Activated naive CD8-positive, alpha-beta T cell treated with anti-CD3 and anti-CD28 coated beads, Interleukin-2, amount 10 ng/mL, durations not matched to agents 7 days and 5 days (primary cell): Measurements from ENCODE around the gene SPOCD1. TPM values are rescaled to one million over a fixed set of nuclear protein-coding genes. Genes with fewer than 3 reads are reported as not detected.

Experiments
- ATAC-seq: fragments of 150-1000 bp; cut with Tn5 transposase; one replicate; pipeline ENCODE4 v1.10.0; 2021; ENCODE audit warnings: low read depth, moderate library complexity
- POLR2A ChIA-PET: fragments of 350-600 bp; sonication (Branson Sonifier 250); formaldehyde crosslinking; loops from one replicate; lab custom pipeline; 2021; ENCODE audit warnings: antibody characterized with exemption; lab: Charles Lee
- DNase-seq: peaks from one replicate; pipeline ENCODE4 v3.0.0; 2021
- H3K27ac Mint-ChIP-seq: one replicate; pipeline ENCODE4 v1.8.0; 2022; ENCODE audit warnings: mild to moderate bottlenecking, mixed read lengths
- H3K27me3 Mint-ChIP-seq: one replicate; pipeline ENCODE4 v1.8.0; 2022; ENCODE audit warnings: mild to moderate bottlenecking, moderate library complexity, mixed read lengths
- H3K36me3 Mint-ChIP-seq: one replicate; pipeline ENCODE4 v1.8.0; 2021; ENCODE audit warnings: mild to moderate bottlenecking, mixed read lengths
- H3K4me1 Mint-ChIP-seq: one replicate; pipeline ENCODE4 v1.8.0; 2021; ENCODE audit warnings: mixed read lengths
- H3K4me3 Mint-ChIP-seq: one replicate; pipeline ENCODE4 v1.8.0; 2022; ENCODE audit warnings: mild to moderate bottlenecking, moderate library complexity, mixed read lengths
- H3K9me3 Mint-ChIP-seq: one replicate; pipeline ENCODE4 v1.8.0; 2021; ENCODE audit warnings: mixed read lengths
- total RNA-seq, 2 experiments: library from RNA; stranded (reverse); gene quantifications; one replicate each; pipeline ENCODE4 v1.2.3, GENCODE V29; 2021

The SPOCD1 gene
- total RNA-seq, 2 experiments from 2014 or later = 0.34 to 0.36 TPM

GRCh38 chr1:31839662-31840343 lies 24.0 kb upstream of the SPOCD1 start:
- Mint-ChIP-seq H3K4me3 (no peak overlapping the region), H3K27ac (no peak overlapping the region), H3K9me3 (no peaks in the 10 kb centered on the region), H3K27me3 (peaks cover 3% of the 10 kb centered on the region), H3K4me1 (peaks cover 25% of the 10 kb centered on the region), H3K36me3 (peaks cover 2% of the 10 kb centered on the region)
- ATAC-seq (no peak), DNase-seq (no peak)
- POLR2A ChIA-PET = no interaction called here

- Mint-ChIP-seq H3K9me3 (no peaks in the 10 kb centered on the region), H3K36me3 (peaks cover 2% of the 10 kb centered on the region), H3K27ac (no peak overlapping the region), H3K27me3 (no peaks in the 10 kb centered on the region), H3K4me3 (no peak overlapping the region), H3K4me1 (peaks cover 25% of the 10 kb centered on the region)
- POLR2A ChIA-PET = interaction anchor here (1.5 to 1.9 kb wide), 2 partner anchors 9 to 11 kb away, joined by 4 to 5 read pairs; no protein-coding TSS in a partner anchor
- ATAC-seq (no peak), DNase-seq (no peak)
Observed at GRCh38 chr1:31837451-31838158, 21.8 kb upstream of the SPOCD1 start.

- H3K9me3 Mint-ChIP-seq = no peaks in the 10 kb centered on the region
Observed at GRCh38 chr1:31836638-31837037, 20.8 kb upstream of the SPOCD1 start.

GRCh38 chr1:31835415-31835814 lies 19.6 kb upstream of the SPOCD1 start:
- Mint-ChIP-seq H3K27me3 (no peaks in the 10 kb centered on the region), H3K4me3 (no peak overlapping the region), H3K4me1 (peaks cover 25% of the 10 kb centered on the region), H3K36me3 (peaks cover 2% of the 10 kb centered on the region), H3K27ac (no peak overlapping the region), H3K9me3 (no peaks in the 10 kb centered on the region)
- POLR2A ChIA-PET = interaction anchor here (1.0 to 1.6 kb wide), 2 partner anchors 11 to 13 kb away, joined by 3 to 6 read pairs; no protein-coding TSS in a partner anchor
- no peak for DNase-seq
- no peak for ATAC-seq

More at GRCh38 chr1:31836638-31837037, 20.8 kb upstream of the SPOCD1 start:
- Mint-ChIP-seq H3K4me3 (peak overlapping the region; percentile 8), H3K36me3 (peaks cover 2% of the 10 kb centered on the region), H3K27ac (no peak overlapping the region), H3K4me1 (peaks cover 25% of the 10 kb centered on the region), H3K27me3 (no peaks in the 10 kb centered on the region)
- POLR2A ChIA-PET = interaction anchor here (1.5 to 1.9 kb wide), 3 partner anchors 8 to 36 kb away, joined by 4 to 6 read pairs (median 5); no protein-coding TSS in a partner anchor
- ATAC-seq = peak; percentile 65
- DNase-seq = no peak

GRCh38 chr1:31834501-31834900 lies 18.7 kb upstream of the SPOCD1 start:
- Mint-ChIP-seq H3K36me3 (peaks cover 2% of the 10 kb centered on the region), H3K27ac (no peak overlapping the region), H3K27me3 (no peaks in the 10 kb centered on the region), H3K4me3 (no peak overlapping the region), H3K9me3 (no peaks in the 10 kb centered on the region), H3K4me1 (peaks cover 25% of the 10 kb centered on the region)
- POLR2A ChIA-PET = interaction anchor here (0.6 to 1.0 kb wide), 2 partner anchors 12 to 108 kb away, joined by 3 to 5 read pairs; no protein-coding TSS in a partner anchor
- DNase-seq (no peak), ATAC-seq (no peak)

GRCh38 chr1:31831397-31832378 lies 15.9 kb upstream of the SPOCD1 start:
- DNase-seq (no peak), ATAC-seq (no peak)
- Mint-ChIP-seq H3K36me3 (no peaks in the 10 kb centered on the region), H3K27ac (no peak overlapping the region), H3K4me3 (no peak overlapping the region), H3K27me3 (no peaks in the 10 kb centered on the region), H3K4me1 (peaks cover 33% of the 10 kb centered on the region), H3K9me3 (no peaks in the 10 kb centered on the region)
- POLR2A ChIA-PET = interaction anchor here (0.5 kb wide), 1 partner anchor 166 kb away, joined by 3 read pairs; no protein-coding TSS in a partner anchor

- POLR2A ChIA-PET = interaction anchor here (0.6 kb wide), 1 partner anchor 71 kb away, joined by 3 read pairs; no protein-coding TSS in a partner anchor
Observed at GRCh38 chr1:31830511-31830910, 14.7 kb upstream of the SPOCD1 start.

GRCh38 chr1:31830065-31830464 lies 14.2 kb upstream of the SPOCD1 start:
- no peak overlapping the region for H3K27ac Mint-ChIP-seq
- H3K9me3 Mint-ChIP-seq = no peaks in the 10 kb centered on the region
- no peaks in the 10 kb centered on the region for H3K27me3 Mint-ChIP-seq
- no peak overlapping the region for H3K4me3 Mint-ChIP-seq
- POLR2A ChIA-PET = interaction anchor here (0.6 kb wide), 1 partner anchor 72 kb away, joined by 3 read pairs; no protein-coding TSS in a partner anchor
- ATAC-seq (no peak), DNase-seq (no peak)
- no peaks in the 10 kb centered on the region for H3K36me3 Mint-ChIP-seq
- peaks cover 27% of the 10 kb centered on the region for H3K4me1 Mint-ChIP-seq

More at GRCh38 chr1:31830511-31830910, 14.7 kb upstream of the SPOCD1 start:
- Mint-ChIP-seq H3K36me3 (no peaks in the 10 kb centered on the region), H3K9me3 (no peaks in the 10 kb centered on the region), H3K4me3 (no peak overlapping the region), H3K4me1 (peaks cover 27% of the 10 kb centered on the region), H3K27ac (no peak overlapping the region), H3K27me3 (no peaks in the 10 kb centered on the region)
- ATAC-seq (no peak), DNase-seq (no peak)

GRCh38 chr1:31828926-31829690 lies 13.3 kb upstream of the SPOCD1 start:
- POLR2A ChIA-PET = interaction anchor here (1.4 to 2.7 kb wide), 2 partner anchors 8 to 18 kb away, joined by 5 to 23 read pairs; no protein-coding TSS in a partner anchor
- no peaks in the 10 kb centered on the region for H3K36me3 Mint-ChIP-seq

GRCh38 chr1:31828341-31828740 lies 12.5 kb upstream of the SPOCD1 start:
- peaks cover 24% of the 10 kb centered on the region for H3K4me1 Mint-ChIP-seq

More at GRCh38 chr1:31828926-31829690, 13.3 kb upstream of the SPOCD1 start:
- no peak for DNase-seq
- H3K9me3 Mint-ChIP-seq = no peaks in the 10 kb centered on the region
- H3K27ac Mint-ChIP-seq = peak overlapping the region; percentile 44
- no peaks in the 10 kb centered on the region for H3K27me3 Mint-ChIP-seq
- no peak for ATAC-seq
- no peak overlapping the region for H3K4me3 Mint-ChIP-seq
- peaks cover 24% of the 10 kb centered on the region for H3K4me1 Mint-ChIP-seq

GRCh38 chr1:31823780-31824179 lies 8.0 kb upstream of the SPOCD1 start:
- POLR2A ChIA-PET = interaction anchor here (0.9 kb wide), 1 partner anchor 114 kb away, joined by 4 read pairs; the partner anchor contains the start of gene PTP4A2
- DNase-seq = no peak
- Mint-ChIP-seq H3K4me1 (peaks cover 20% of the 10 kb centered on the region), H3K9me3 (no peaks in the 10 kb centered on the region), H3K27ac (no peak overlapping the region), H3K27me3 (no peaks in the 10 kb centered on the region), H3K4me3 (no peak overlapping the region), H3K36me3 (no peaks in the 10 kb centered on the region)
- no peak for ATAC-seq

More at GRCh38 chr1:31828341-31828740, 12.5 kb upstream of the SPOCD1 start:
- H3K36me3 Mint-ChIP-seq = no peaks in the 10 kb centered on the region
- H3K27me3 Mint-ChIP-seq = no peaks in the 10 kb centered on the region
- ATAC-seq (peak; percentile 23), DNase-seq (no peak)
- peak overlapping the region; percentile 91 for H3K27ac Mint-ChIP-seq
- H3K4me3 Mint-ChIP-seq = peak overlapping the region; percentile 37
- no peaks in the 10 kb centered on the region for H3K9me3 Mint-ChIP-seq
- POLR2A ChIA-PET = interaction anchor here (0.9 to 2.7 kb wide), 3 partner anchors 9 to 45 kb away, joined by 5 to 23 read pairs (median 10); no protein-coding TSS in a partner anchor

GRCh38 chr1:31822766-31823165 lies 6.9 kb upstream of the SPOCD1 start:
- no peaks in the 10 kb centered on the region for H3K9me3 Mint-ChIP-seq
- H3K36me3 Mint-ChIP-seq = no peaks in the 10 kb centered on the region
- POLR2A ChIA-PET = no interaction called here
- no peak overlapping the region for H3K4me3 Mint-ChIP-seq
- no peak for ATAC-seq
- H3K27ac Mint-ChIP-seq = no peak overlapping the region
- H3K27me3 Mint-ChIP-seq = no peaks in the 10 kb centered on the region
- H3K4me1 Mint-ChIP-seq = peaks cover 12% of the 10 kb centered on the region
- DNase-seq = no peak
